Measurements from ENCODE around the gene NUPR1. TPM values are rescaled to one million over a fixed set of nuclear protein-coding genes. Genes with fewer than 3 reads are reported as not detected.

NUPR1 gene
- total RNA-seq, 1 donor from 2014 or later: not detected

- H2AFZ ChIP-seq (replicated peaks): no peak overlapping the region
- Mint-ChIP-seq H3K9me3 (no peaks in the 10 kb centered on the region), H3K27me3 (ENCODE audit: insufficient read depth, low read depth) (peaks cover 10% of the 10 kb centered on the region), H3K36me3 (no peaks in the 10 kb centered on the region), H3K4me1 (peaks cover 3% of the 10 kb centered on the region), H3K27ac (no peak overlapping the region), H3K4me3 (no peak overlapping the region)
- H3F3A ChIP-seq (ENCODE audit: low read depth): no peaks in the 10 kb centered on the region
- no peaks in the 10 kb centered on the region for H3K9me3 ChIP-seq (ENCODE audit: low read depth)
- no peaks in the 10 kb centered on the region for H3K4me1 ChIP-seq
- no peak overlapping the region for H3K4me3 ChIP-seq
- H4K20me1 ChIP-seq (ENCODE audit: low read depth): no peaks in the 10 kb centered on the region
- H3K9ac ChIP-seq: no peak overlapping the region
- TF ChIP-seq CTCF (IDR thresholded peaks at IDR 0.05) (no peak), EZH2phosphoT487 (IDR thresholded peaks at IDR 0.05) (no peak), EZH2 (IDR thresholded peaks at IDR 0.05) (no peak)
- no peaks in the 10 kb centered on the region for H3K79me2 ChIP-seq (ENCODE audit: low read depth)
- DNase-seq (ENCODE audit: low spot score): no peak
- H3K4me2 ChIP-seq: no peak overlapping the region
- no peak overlapping the region for H3K27ac ChIP-seq
- H3K36me3 ChIP-seq: no peaks in the 10 kb centered on the region
- no peaks in the 10 kb centered on the region for H3K27me3 ChIP-seq
These were observed 33.9 kb downstream of the NUPR1 start for GRCh38 chr16:28504707-28505404.

GRCh38 chr16:28503470-28504259, 35.1 kb downstream of the NUPR1 start:
- Histone ChIP-seq H3K27ac (no peak overlapping the region), H3K27me3 (no peaks in the 10 kb centered on the region), H3K9ac (no peak overlapping the region), H3K4me2 (no peak overlapping the region), H4K20me1 (ENCODE audit: low read depth) (no peaks in the 10 kb centered on the region), H3F3A (ENCODE audit: low read depth) (no peaks in the 10 kb centered on the region), H3K79me2 (ENCODE audit: low read depth) (no peaks in the 10 kb centered on the region), H3K36me3 (no peaks in the 10 kb centered on the region), H3K4me3 (no peak overlapping the region), H3K4me1 (no peaks in the 10 kb centered on the region), H3K9me3 (ENCODE audit: low read depth) (no peaks in the 10 kb centered on the region), H2AFZ (replicated peaks) (no peak overlapping the region)
- H3K27me3 Mint-ChIP-seq (ENCODE audit: insufficient read depth, low read depth): peaks cover 11% of the 10 kb centered on the region
- peaks cover 5% of the 10 kb centered on the region for H3K4me1 Mint-ChIP-seq
- TF ChIP-seq CTCF (IDR thresholded peaks at IDR 0.05) (no peak), EZH2 (IDR thresholded peaks at IDR 0.05) (no peak), EZH2phosphoT487 (IDR thresholded peaks at IDR 0.05) (no peak)
- no peak overlapping the region for H3K4me3 Mint-ChIP-seq
- DNase-seq (ENCODE audit: low spot score): no peak
- no peak overlapping the region for H3K27ac Mint-ChIP-seq
- H3K36me3 Mint-ChIP-seq: no peaks in the 10 kb centered on the region
- H3K9me3 Mint-ChIP-seq: no peaks in the 10 kb centered on the region

- Histone ChIP-seq H3K27ac (no peak overlapping the region), H4K20me1 (ENCODE audit: low read depth) (no peaks in the 10 kb centered on the region), H3K27me3 (no peaks in the 10 kb centered on the region), H3K4me2 (no peak overlapping the region), H3K9ac (no peak overlapping the region), H3F3A (ENCODE audit: low read depth) (no peaks in the 10 kb centered on the region), H3K4me1 (no peaks in the 10 kb centered on the region), H3K4me3 (no peak overlapping the region), H2AFZ (replicated peaks) (no peak overlapping the region), H3K79me2 (ENCODE audit: low read depth) (no peaks in the 10 kb centered on the region), H3K36me3 (no peaks in the 10 kb centered on the region), H3K9me3 (ENCODE audit: low read depth) (no peaks in the 10 kb centered on the region)
- DNase-seq (ENCODE audit: low spot score): no peak
- Mint-ChIP-seq H3K27me3 (ENCODE audit: insufficient read depth, low read depth) (peaks cover 11% of the 10 kb centered on the region), H3K4me1 (peaks cover 5% of the 10 kb centered on the region), H3K4me3 (no peak overlapping the region), H3K9me3 (no peaks in the 10 kb centered on the region), H3K36me3 (no peaks in the 10 kb centered on the region), H3K27ac (no peak overlapping the region)
- no peak for TF ChIP-seq EZH2 (IDR thresholded peaks at IDR 0.05)
- TF ChIP-seq EZH2phosphoT487 (IDR thresholded peaks at IDR 0.05): no peak
- TF ChIP-seq CTCF (IDR thresholded peaks at IDR 0.05): no peak
These were observed 36.5 kb downstream of the NUPR1 start for GRCh38 chr16:28502290-28502689.
